H1 (cell line): ENCODE measurements around the gene SLC39A11. TPM values are rescaled to one million over a fixed set of nuclear protein-coding genes. Genes with fewer than 3 reads are reported as not detected.

Source experiments
- CTCF ChIA-PET: fragments of 300-600 bp; sonication (Branson Sonifier 250); formaldehyde crosslinking; loops from one replicate; lab custom pipeline; 2021; ENCODE audit not compliant: partially characterized antibody; lab: Charles Lee
- POLR2A ChIA-PET: fragments of 300-600 bp; sonication (Branson Sonifier 250); formaldehyde crosslinking; loops from one replicate; lab custom pipeline; 2021; ENCODE audit warnings: inconsistent platforms; ENCODE audit not compliant: partially characterized antibody; lab: Charles Lee
- DNase-seq, 2 experiments: peaks; one replicate each; pipeline versions ENCODE4 v3.0.0 to v3.0.0-alpha.2; 2010 to 2022; ENCODE audit warnings: low spot score in 2 of 2, low read depth in 1 of 2, mixed read lengths in 1 of 2
- FAIRE-seq: peaks from 2 replicates; lab custom pipeline; 2011; peaks lifted over from hg19 to GRCh38; lab: Jason Lieb, UNC
- H2AFZ ChIP-seq: 2 replicates; pipeline ENCODE4 v1.8.1; 2012; ENCODE audit warnings: low read length, inconsistent platforms
- H2AK5ac ChIP-seq: 2 replicates; pipeline ENCODE4 v1.6.1; 2013; ENCODE audit warnings: low read depth, low read length
- H2BK120ac ChIP-seq: replicated peaks from 2 replicates; pipeline ENCODE3; 2013; ENCODE audit warnings: low read depth, low read length, inconsistent platforms
- H2BK12ac ChIP-seq: 2 replicates; pipeline ENCODE4 v1.6.1; 2013; ENCODE audit warnings: low read depth, low read length
- H2BK15ac ChIP-seq: 2 replicates; pipeline ENCODE4 v1.6.1; 2013; ENCODE audit warnings: low read length
- H2BK20ac ChIP-seq: 2 replicates; pipeline ENCODE4 v1.6.1; 2013; ENCODE audit warnings: low read length
- H2BK5ac ChIP-seq: 2 replicates; pipeline ENCODE4 v1.6.1; 2013; ENCODE audit warnings: low read depth, low read length
- H3K14ac ChIP-seq: 2 replicates; pipeline ENCODE4 v1.6.1; 2013; ENCODE audit warnings: inconsistent platforms; ENCODE audit not compliant: insufficient read length
- H3K18ac ChIP-seq: 2 replicates; pipeline ENCODE4 v1.6.1; 2013; ENCODE audit warnings: low read length; ENCODE audit errors: extremely low read depth
- H3K23ac ChIP-seq: 2 replicates; pipeline ENCODE4 v1.6.1; 2013; ENCODE audit warnings: inconsistent platforms; ENCODE audit not compliant: insufficient read length
- H3K23me2 ChIP-seq: 2 replicates; pipeline ENCODE4 v1.6.1; 2013; ENCODE audit warnings: low read depth, low read length
- H3K27ac ChIP-seq: 2 replicates; pipeline ENCODE4 v1.6.1; 2011; ENCODE audit warnings: low read depth, low read length, inconsistent platforms
- H3K27me3 ChIP-seq, 4 experiments: replicated peaks in 1 of 4; 1 replicate in 1 of 4; 2 replicates in 3 of 4; pipeline versions ENCODE4 v1.6.1 to v1.8.1; 2011 to 2013; ENCODE audit warnings: low read length in 3 of 4, mild to moderate bottlenecking in 3 of 4, inconsistent platforms in 2 of 4, mixed read lengths in 2 of 4, moderate library complexity in 1 of 4; ENCODE audit not compliant: control insufficient read depth in 3 of 4, insufficient read depth in 3 of 4; ENCODE audit errors: extremely low read depth in 1 of 4
- H3K36me3 ChIP-seq, 4 experiments: 2 replicates each; pipeline versions ENCODE4 v1.6.1 to v1.8.1; 2011 to 2013; ENCODE audit warnings: mild to moderate bottlenecking in 4 of 4, low read length in 3 of 4, moderate library complexity in 2 of 4, control low read depth in 1 of 4, inconsistent platforms in 1 of 4; ENCODE audit not compliant: insufficient read depth in 4 of 4, control insufficient read depth in 2 of 4
- H3K4ac ChIP-seq: replicated peaks from 2 replicates; pipeline ENCODE3; 2013; ENCODE audit warnings: low read length, low read depth, mixed read lengths, inconsistent platforms; ENCODE audit not compliant: insufficient read length
- H3K4me1 ChIP-seq, 4 experiments: replicated peaks in 1 of 4; 1 replicate in 1 of 4; 2 replicates in 3 of 4; pipeline versions ENCODE4 v1.6.1 to v1.8.1; 2011 to 2013; ENCODE audit warnings: low read length in 3 of 4, inconsistent platforms in 2 of 4, mixed read lengths in 1 of 4; ENCODE audit not compliant: insufficient read depth in 4 of 4, control insufficient read depth in 3 of 4
- H3K4me2 ChIP-seq, 2 experiments: 2 replicates each; pipeline versions ENCODE4 v1.6.1 to v1.8.1; 2011 to 2013; ENCODE audit warnings: low read depth in 2 of 2, low read length in 2 of 2, control low read depth in 1 of 2, inconsistent platforms in 1 of 2, mild to moderate bottlenecking in 1 of 2; ENCODE audit not compliant: insufficient read depth in 1 of 2
- H3K4me3 ChIP-seq, 4 experiments: fragments of 200-600, 300-600 bp in 1 of 4; sonication (generic), shearing (Covaris generic), sonication (Bioruptor Twin) in 1 of 4; 2 replicates each; pipeline versions ENCODE4 v1.5.1 to v1.8.1; 2011 to 2016; ENCODE audit warnings: low read length in 4 of 4, low read depth in 3 of 4, control low read depth in 2 of 4, inconsistent platforms in 2 of 4, mild to moderate bottlenecking in 2 of 4, mixed read lengths in 1 of 4, moderate library complexity in 1 of 4; ENCODE audit not compliant: insufficient read depth in 2 of 4; ENCODE audit errors: extremely low read depth in 1 of 4
- H3K56ac ChIP-seq: replicated peaks from 2 replicates; pipeline ENCODE3; 2013; ENCODE audit warnings: low read depth, mild to moderate bottlenecking, mixed read lengths, low read length, inconsistent platforms; ENCODE audit not compliant: insufficient read length
- H3K79me1 ChIP-seq: 2 replicates; pipeline ENCODE4 v1.6.1; 2013; ENCODE audit warnings: low read depth, low read length, control low read depth
- H3K79me2 ChIP-seq, 2 experiments: 2 replicates each; pipeline versions ENCODE4 v1.6.1 to v1.8.1; 2012 to 2013; ENCODE audit warnings: low read length in 2 of 2, mild to moderate bottlenecking in 2 of 2, inconsistent platforms in 1 of 2; ENCODE audit not compliant: insufficient read depth in 2 of 2, control insufficient read depth in 1 of 2
- H3K9ac ChIP-seq, 4 experiments: replicated peaks in 1 of 4; 1 replicate in 1 of 4; 2 replicates in 3 of 4; pipeline versions ENCODE4 v1.6.1 to v1.8.1; 2011 to 2013; ENCODE audit warnings: low read depth in 3 of 4, low read length in 3 of 4, control low read depth in 2 of 4, mild to moderate bottlenecking in 2 of 4, moderate library complexity in 2 of 4, inconsistent platforms in 1 of 4; ENCODE audit errors: extremely low read depth in 1 of 4
- H3K9me3 ChIP-seq, 2 experiments: 2 replicates each; pipeline versions ENCODE4 v1.6.1 to v1.8.1; 2012 to 2013; ENCODE audit warnings: mild to moderate bottlenecking in 2 of 2, moderate library complexity in 2 of 2, control low read depth in 1 of 2, inconsistent platforms in 1 of 2, low read depth in 1 of 2, low read length in 1 of 2, mixed read lengths in 1 of 2; ENCODE audit not compliant: insufficient read depth in 2 of 2
- H4K20me1 ChIP-seq, 2 experiments: replicated peaks in 1 of 2; 2 replicates each; pipeline versions ENCODE3 to v1.8.1; 2011 to 2013; ENCODE audit warnings: inconsistent platforms in 2 of 2, low read length in 2 of 2, mild to moderate bottlenecking in 1 of 2; ENCODE audit not compliant: insufficient read depth in 2 of 2, control insufficient read depth in 1 of 2
- H4K5ac ChIP-seq: 2 replicates; pipeline ENCODE4 v1.6.1; 2013; ENCODE audit warnings: low read length, low read depth, mixed read lengths, inconsistent platforms; ENCODE audit not compliant: insufficient read length
- H4K8ac ChIP-seq: 2 replicates; pipeline ENCODE4 v1.8.0; 2013; ENCODE audit warnings: mild to moderate bottlenecking, moderate library complexity, low read length, inconsistent platforms; ENCODE audit not compliant: insufficient read depth; ENCODE audit errors: extremely low read depth
- H4K91ac ChIP-seq: replicated peaks from 2 replicates; pipeline ENCODE3; 2013; ENCODE audit warnings: low read length, mixed read lengths, inconsistent platforms; ENCODE audit not compliant: insufficient read length
- CHD2 ChIP-seq: IDR thresholded peaks from 2 replicates; pipeline ENCODE4 v1.6.1; 2012; ENCODE audit warnings: low read length, improper control_type of control experiment
- CTBP2 ChIP-seq: IDR thresholded peaks from 2 replicates; pipeline ENCODE4 v1.7.0; 2011; ENCODE audit warnings: borderline replicate concordance, mild to moderate bottlenecking, moderate library complexity, mixed read lengths, low read length; ENCODE audit not compliant: insufficient read depth, insufficient read length
- FOSL1 ChIP-seq: IDR thresholded peaks from 2 replicates; pipeline ENCODE4 v1.6.1; 2011; ENCODE audit warnings: mild to moderate bottlenecking, low read depth, low read length, moderate library complexity; ENCODE audit not compliant: insufficient read depth
- SIN3A ChIP-seq, 2 experiments: IDR thresholded peaks in 1 of 2; conservative IDR thresholded peaks in 1 of 2; 2 replicates each; pipeline ENCODE4 v1.6.1; 2011 to 2012; ENCODE audit warnings: low read length in 2 of 2, improper control_type of control experiment in 1 of 2, low read depth in 1 of 2, mild to moderate bottlenecking in 1 of 2
- WGBS, 2 experiments: shearing (Covaris generic) in 1 of 2; methylation state at CpG; one replicate each; pipeline versions ENCODE4 v1.1.6 to v1.1.7; 2013 to 2015; ENCODE audit warnings: low lambda C conversion rate in 2 of 2, mixed read lengths in 2 of 2, inconsistent platforms in 1 of 2, low coverage in 1 of 2, missing lambda C conversion rate in 1 of 2; ENCODE audit not compliant: insufficient replicate concordance in 2 of 2, insufficient coverage in 1 of 2, insufficient read length in 1 of 2; ENCODE audit errors: extremely low coverage in 1 of 2, missing lambda C conversion rate in 1 of 2; 5-methylcytosine and 5-hydroxymethylcytosine counted together
- polyA plus RNA-seq, 7 experiments: library from polyadenylated mRNA; depleted of rRNA in 3 of 7; stranded (reverse) in 5 of 7; unstranded in 2 of 7; fragments of >200 nt in 5 of 7; fragments of 200-250 nt in 2 of 7; gene quantifications; 1 replicate in 5 of 7; 2 replicates in 1 of 7; 4 replicates in 1 of 7; pipeline versions ENCODE4 v1.2.1 to v1.2.3, GENCODE V29; 2011 to 2013; ENCODE audit warnings: missing spikeins in 2 of 7, mixed read lengths in 2 of 7
- total RNA-seq: library from RNA; stranded (reverse); fragmentation: NEBNext Ultra II Directional; extraction: Animal tissue kit (Norgen Biotek cat#: 25700); gene quantifications from 2 replicates; pipeline ENCODE4 v1.2.1, GENCODE V29; 2021

SLC39A11 gene
- total and polyA plus RNA-seq, 2 of the 8 experiments (the other 6 are each of a cell fraction or from before 2014, with no cell fraction given): 12.2 to 19.6 TPM

DNA sequence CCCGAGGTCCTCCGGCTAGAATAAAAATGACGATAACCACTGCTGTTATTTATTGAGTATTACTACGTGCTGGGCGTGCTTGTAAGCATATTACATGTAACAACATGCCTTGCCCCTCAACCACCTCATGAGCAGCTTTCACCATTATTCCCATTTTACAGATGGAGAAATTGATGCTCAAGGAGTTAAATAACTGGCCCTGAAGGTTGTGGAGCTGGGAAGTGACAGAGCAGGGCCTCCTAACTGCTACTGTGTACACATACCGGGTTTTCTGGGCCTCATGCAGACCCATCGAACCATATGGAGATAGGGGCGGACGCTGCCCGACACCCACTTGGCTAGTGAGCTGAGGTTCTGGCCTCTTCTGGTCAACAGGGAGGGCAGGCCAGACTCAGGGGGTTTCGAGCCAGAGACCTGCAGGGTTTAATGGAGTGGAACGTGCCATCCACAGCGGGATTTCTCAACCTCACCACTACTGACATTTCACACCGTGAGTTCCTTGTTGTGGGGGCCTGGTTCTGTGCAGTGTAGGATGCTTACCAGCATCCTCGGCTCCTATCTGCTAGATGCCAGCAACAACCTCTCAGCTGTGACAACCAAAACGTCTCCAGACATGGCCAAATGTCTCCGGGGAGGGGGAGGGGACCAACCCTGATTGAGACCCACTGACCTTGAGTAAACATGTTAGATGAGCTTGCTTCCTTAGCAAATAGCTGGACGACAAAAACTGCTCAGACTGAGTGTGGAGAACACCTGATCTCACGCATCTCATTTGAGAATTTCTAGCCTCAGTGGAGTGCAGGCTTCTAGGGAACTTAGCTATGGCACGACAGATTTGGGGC, 432.0 kb downstream of the SLC39A11 start:
- peaks cover 0 to 10% (median 3%) of the 10 kb centered on the region in 4 experiments; a peak in 3 of 7 replicates for H3K4me1 ChIP-seq
- H4K8ac ChIP-seq: no peak overlapping the region
- ChIA-PET POLR2A (interaction anchor here (0.7 kb wide), 1 partner anchor 69 kb away, joined by 3 read pairs; no protein-coding TSS in a partner anchor), CTCF (interaction anchor here (0.5 to 3.2 kb wide), 15 partner anchors 8 to 1298 kb away, joined by 3 to 19 read pairs (median 5); no protein-coding TSS in a partner anchor)
- H2BK120ac ChIP-seq: no peak overlapping the region
- no peak overlapping the region for H3K27ac ChIP-seq
- H4K5ac ChIP-seq: no peak overlapping the region
- H2BK5ac ChIP-seq: no peak overlapping the region
- H2AFZ ChIP-seq: no peak overlapping the region
- H3K23me2 ChIP-seq: no peaks in the 10 kb centered on the region
- no peak overlapping the region for H4K91ac ChIP-seq
- FAIRE-seq (no peak), DNase-seq (no peak)
- no peak overlapping the region for H3K18ac ChIP-seq
- H3K4ac ChIP-seq: peak overlapping the region; percentile 57
- H2BK12ac ChIP-seq: no peak overlapping the region
- H2BK15ac ChIP-seq: no peak overlapping the region
- H2BK20ac ChIP-seq: no peak overlapping the region
- H3K79me1 ChIP-seq: no peaks in the 10 kb centered on the region
- no peaks in the 10 kb centered on the region for H4K20me1 ChIP-seq
- no peak overlapping the region for H3K4me3 ChIP-seq
- TF ChIP-seq FOSL1 (no peak), SIN3A (conservative IDR thresholded peaks at IDR 0.05 in 1 of 2, IDR thresholded peaks at IDR 0.05 in 1 of 2; ENCODE audit: low read depth in 1 of 2, low read length in 2 of 2) (no peak), CTBP2 (no peak), CHD2 (no peak)
- H3K36me3 ChIP-seq: no peaks in the 10 kb centered on the region
- H3K56ac ChIP-seq: no peak overlapping the region
- H2AK5ac ChIP-seq: no peak overlapping the region
- H3K9ac ChIP-seq: no peak overlapping the region
- no peaks in the 10 kb centered on the region for H3K9me3 ChIP-seq
- no peaks in the 10 kb centered on the region; a peak in 1 of 7 replicates for H3K27me3 ChIP-seq
- H3K14ac ChIP-seq: no peak overlapping the region
- no peak overlapping the region for H3K4me2 ChIP-seq
- H3K79me2 ChIP-seq: no peaks in the 10 kb centered on the region
- no peak overlapping the region for H3K23ac ChIP-seq
- 95% methylated on average over 19 of the region's 20 CpGs; no CpG with 5 or more reads in 1 of the 2 experiments for WGBS, 2 experiments
